ENCODE results near the gene TMEM154. TPM values are rescaled to one million over a fixed set of nuclear protein-coding genes. Genes with fewer than 3 reads are reported as not detected.

TMEM154 gene
- total RNA-seq, 1 donor: 11.2 TPM

DNA sequence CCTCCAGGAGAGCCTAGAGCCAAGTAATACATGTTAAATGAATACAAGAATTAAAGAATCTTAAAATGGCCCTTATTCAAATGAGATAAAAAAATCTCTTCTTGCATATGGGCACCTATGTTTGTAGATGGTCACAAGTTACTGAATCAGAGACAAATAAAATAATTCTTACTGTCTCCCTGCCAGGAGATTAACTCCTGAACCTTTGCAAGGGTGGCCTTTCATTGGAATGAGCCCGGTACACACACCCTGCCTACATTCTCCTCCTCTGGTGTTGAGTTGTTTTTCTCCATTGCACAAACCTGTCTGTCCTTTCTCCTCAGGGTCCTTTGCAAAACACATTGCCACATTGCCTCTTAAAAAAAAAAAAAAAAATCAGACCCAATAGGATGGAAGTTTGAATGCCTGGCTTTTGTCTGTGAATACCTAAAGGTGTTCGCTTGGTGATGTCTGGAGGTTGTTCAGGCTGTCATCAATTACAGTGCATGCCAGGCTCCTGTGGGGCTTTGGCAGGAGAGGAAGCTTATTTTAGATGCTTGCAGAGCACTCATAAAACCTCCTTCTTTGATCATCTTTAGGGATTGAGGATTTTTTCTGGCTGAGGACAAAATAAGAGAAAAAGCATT is 8.3 kb upstream of the TMEM154 start:
- TF ChIP-seq CTCF (IDR thresholded peaks at IDR 0.05; ENCODE audit: insufficient read depth, low read depth, low read length): no peak

DNA sequence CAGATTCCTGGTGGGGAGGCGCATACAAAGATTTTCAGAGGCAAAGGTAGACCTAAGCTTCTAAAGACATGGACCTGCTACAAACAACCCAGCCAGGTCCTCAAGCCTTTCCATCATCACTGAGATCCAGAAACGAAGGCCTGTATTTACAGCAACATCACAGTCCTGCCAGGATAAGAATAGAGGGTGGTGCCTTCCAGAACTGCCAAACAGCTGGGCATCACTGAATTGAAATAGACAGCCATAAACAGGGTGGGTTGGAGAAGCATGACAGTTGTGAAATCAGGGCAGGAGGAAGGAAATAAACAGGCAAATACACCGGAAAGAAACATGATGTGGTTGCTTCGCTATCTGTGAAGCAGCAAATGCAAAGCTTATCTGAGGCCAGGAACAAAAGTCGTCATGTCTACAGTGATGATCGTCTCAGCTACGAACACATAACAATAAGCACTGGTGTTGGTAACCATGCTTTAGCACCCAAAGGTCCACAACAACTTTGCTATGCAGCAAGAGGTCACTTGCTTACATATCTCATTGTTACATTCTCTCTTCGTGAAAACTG is 6.7 kb upstream of the TMEM154 start:
- DNase-seq (ENCODE audit: low read depth): no peak
- TF ChIP-seq CTCF (IDR thresholded peaks at IDR 0.05; ENCODE audit: insufficient read depth, low read depth, low read length): no peak
- no peak overlapping the region for H3K4me3 ChIP-seq (ENCODE audit: low read depth, low read length)

More for the DNA sequence above, 8.3 kb upstream of the TMEM154 start:
- H3K4me3 ChIP-seq (ENCODE audit: low read depth, low read length): no peak overlapping the region
- DNase-seq (ENCODE audit: low read depth): no peak

DNA sequence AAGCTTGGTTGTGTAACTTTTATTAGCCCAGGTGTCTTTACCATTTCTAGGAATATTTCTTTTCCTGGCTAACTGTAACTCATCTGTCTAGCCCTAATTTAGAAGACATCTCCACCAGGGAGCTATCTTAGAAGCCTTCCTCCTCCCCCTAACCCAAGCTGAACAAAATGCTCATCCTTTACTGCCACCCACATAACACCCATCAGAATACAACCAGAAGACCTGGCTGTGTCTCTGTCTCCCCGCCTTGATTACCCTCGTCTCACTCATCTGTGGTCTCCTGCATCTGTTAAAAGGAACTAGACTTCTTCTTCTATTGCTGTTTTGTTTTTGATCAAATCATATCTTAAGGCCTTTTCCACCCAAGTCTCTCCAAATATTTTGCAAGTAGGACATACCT is 4.8 kb upstream of the TMEM154 start:
- DNase-seq (ENCODE audit: low read depth): no peak
- no peak for TF ChIP-seq CTCF (IDR thresholded peaks at IDR 0.05; ENCODE audit: insufficient read depth, low read depth, low read length)
- no peak overlapping the region for H3K4me3 ChIP-seq (ENCODE audit: low read depth, low read length)

DNA sequence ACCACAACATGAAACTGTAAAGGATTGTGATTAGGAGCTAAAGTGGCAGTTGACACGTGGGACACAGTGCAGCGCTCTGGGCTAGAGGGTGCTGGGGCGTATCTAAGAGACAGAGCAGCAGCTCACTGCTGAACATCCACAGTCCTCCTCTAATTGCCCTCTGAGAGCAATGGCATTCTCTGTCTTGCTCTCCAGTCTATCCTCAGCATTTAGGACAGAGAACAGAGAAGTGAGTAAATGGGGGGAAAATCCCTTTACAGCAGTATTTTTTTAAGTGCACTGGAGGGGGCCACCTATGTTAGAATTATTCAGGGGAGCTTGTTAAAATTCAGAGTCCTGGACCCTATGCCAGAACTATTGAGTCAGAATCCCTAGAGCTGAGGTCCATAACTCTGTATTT is 4.2 kb upstream of the TMEM154 start:
- H3K4me3 ChIP-seq (ENCODE audit: low read depth, low read length): no peak overlapping the region
- TF ChIP-seq CTCF (IDR thresholded peaks at IDR 0.05; ENCODE audit: insufficient read depth, low read depth, low read length): no peak
- DNase-seq (ENCODE audit: low read depth): no peak

GRCh38 chr4:152682143-152682941 is 2.5 kb upstream of the TMEM154 start:
- H3K4me3 ChIP-seq (ENCODE audit: low read depth, low read length): no peak overlapping the region
- DNase-seq (ENCODE audit: low read depth): no peak
- no peak for TF ChIP-seq CTCF (IDR thresholded peaks at IDR 0.05; ENCODE audit: insufficient read depth, low read depth, low read length)

DNA sequence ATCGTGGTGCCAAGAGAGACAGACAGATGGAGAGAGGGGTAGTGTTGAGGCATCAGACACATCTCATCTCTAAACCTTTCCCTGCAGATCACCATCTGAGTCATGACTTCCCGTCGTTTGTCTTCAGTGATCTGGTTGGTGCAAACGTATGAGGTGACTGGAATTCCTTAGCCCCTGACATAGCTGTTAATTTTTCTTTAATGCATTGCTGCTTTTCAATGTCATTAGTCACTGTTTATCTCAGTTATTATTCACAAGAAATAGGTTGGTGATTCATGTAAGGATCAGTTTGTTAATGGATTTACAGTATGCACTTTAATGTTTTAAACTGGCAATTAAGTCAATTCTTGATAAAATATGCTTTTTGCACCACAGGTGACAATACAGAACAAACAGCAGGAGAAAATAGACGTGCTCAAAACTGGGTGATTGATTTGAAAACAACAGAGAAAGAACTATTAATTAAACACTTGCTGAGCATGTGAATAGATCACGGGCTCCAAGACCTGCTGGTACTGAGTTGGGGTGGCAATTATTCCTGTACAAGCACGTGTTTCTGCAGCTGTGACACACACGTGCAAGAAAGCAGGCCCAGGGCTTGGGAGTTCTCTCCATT is 1.3 kb upstream of the TMEM154 start:
- TF ChIP-seq CTCF (IDR thresholded peaks at IDR 0.05; ENCODE audit: insufficient read depth, low read depth, low read length): no peak
- H3K4me3 ChIP-seq (ENCODE audit: low read depth, low read length): no peak overlapping the region
- peak; percentile 66 for DNase-seq (ENCODE audit: low read depth)

Data from fibroblast of villous mesenchyme (primary cell).